HUES48 (cell line): ENCODE data around the gene NARS2.

Experiments used
- H3K27ac ChIP-seq: one replicate; pipeline ENCODE4 v1.7.0; 2013; ENCODE audit warnings: low read depth, low read length, inconsistent platforms
- H3K27me3 ChIP-seq: 2 replicates; pipeline ENCODE4 v1.6.1; 2013; ENCODE audit warnings: mild to moderate bottlenecking, low read length; ENCODE audit not compliant: control insufficient read depth, insufficient read depth
- H3K36me3 ChIP-seq: 2 replicates; pipeline ENCODE4 v1.6.1; 2013; ENCODE audit warnings: low read length; ENCODE audit not compliant: control insufficient read depth, insufficient read depth
- H3K4me1 ChIP-seq: 2 replicates; pipeline ENCODE4 v1.6.1; 2013; ENCODE audit warnings: mild to moderate bottlenecking, low read length; ENCODE audit not compliant: control insufficient read depth, insufficient read depth
- H3K4me3 ChIP-seq: 2 replicates; pipeline ENCODE4 v1.5.1; 2013; ENCODE audit warnings: mild to moderate bottlenecking, low read depth, low read length
- H3K9ac ChIP-seq: 2 replicates; pipeline ENCODE4 v1.6.1; 2013; ENCODE audit warnings: mild to moderate bottlenecking, low read depth, low read length, moderate library complexity
- H3K9me3 ChIP-seq: 2 replicates; pipeline ENCODE4 v1.6.1; 2013; ENCODE audit warnings: low read length; ENCODE audit not compliant: control insufficient read depth, insufficient read depth

NARS2 gene

GRCh38 chr11:78424334-78425270 lies 150.1 kb downstream of the NARS2 start:
- no peak overlapping the region for H3K9ac ChIP-seq
- H3K27ac ChIP-seq, result peak overlapping the region; percentile 68
- H3K4me1 ChIP-seq, result peaks cover 18% of the 10 kb centered on the region

GRCh38 chr11:78423241-78423640 lies 151.4 kb downstream of the NARS2 start:
- H3K9ac ChIP-seq, result no peak overlapping the region

More at GRCh38 chr11:78424334-78425270, 150.1 kb downstream of the NARS2 start:
- Histone ChIP-seq H3K36me3 (no peaks in the 10 kb centered on the region), H3K9me3 (no peaks in the 10 kb centered on the region), H3K4me3 (no peak overlapping the region), H3K27me3 (peaks cover 2% of the 10 kb centered on the region)

GRCh38 chr11:78420796-78421209 lies 153.9 kb downstream of the NARS2 start:
- no peak overlapping the region for H3K27ac ChIP-seq
- H3K9ac ChIP-seq, result no peak overlapping the region
- H3K4me3 ChIP-seq, result no peak overlapping the region

More at GRCh38 chr11:78423241-78423640, 151.4 kb downstream of the NARS2 start:
- no peak overlapping the region for H3K27ac ChIP-seq
- H3K36me3 ChIP-seq, result no peaks in the 10 kb centered on the region
- H3K9me3 ChIP-seq, result no peaks in the 10 kb centered on the region
- H3K4me3 ChIP-seq, result no peak overlapping the region
- H3K4me1 ChIP-seq, result peaks cover 28% of the 10 kb centered on the region
- peaks cover 15% of the 10 kb centered on the region for H3K27me3 ChIP-seq

GRCh38 chr11:78420255-78420764 lies 154.4 kb downstream of the NARS2 start:
- Histone ChIP-seq H3K4me1 (peaks cover 26% of the 10 kb centered on the region), H3K36me3 (no peaks in the 10 kb centered on the region), H3K9ac (no peak overlapping the region), H3K9me3 (no peaks in the 10 kb centered on the region), H3K27me3 (peaks cover 19% of the 10 kb centered on the region), H3K27ac (no peak overlapping the region), H3K4me3 (no peak overlapping the region)

More at GRCh38 chr11:78420796-78421209, 153.9 kb downstream of the NARS2 start:
- peaks cover 16% of the 10 kb centered on the region for H3K27me3 ChIP-seq
- H3K4me1 ChIP-seq, result peaks cover 30% of the 10 kb centered on the region
- H3K36me3 ChIP-seq, result no peaks in the 10 kb centered on the region
- H3K9me3 ChIP-seq, result no peaks in the 10 kb centered on the region

- H3K9me3 ChIP-seq, result no peaks in the 10 kb centered on the region
- H3K4me1 ChIP-seq, result peaks cover 17% of the 10 kb centered on the region
- H3K27ac ChIP-seq, result no peak overlapping the region
- H3K36me3 ChIP-seq, result no peaks in the 10 kb centered on the region
- peak overlapping the region; percentile 69; the same call in 1 of the 2 replicates for H3K4me3 ChIP-seq
- no peak overlapping the region for H3K9ac ChIP-seq
- H3K27me3 ChIP-seq, result peaks cover 20% of the 10 kb centered on the region
These were observed 155.3 kb downstream of the NARS2 start for GRCh38 chr11:78419327-78419726.

GRCh38 chr11:78418584-78419211 lies 156.0 kb downstream of the NARS2 start:
- Histone ChIP-seq H3K4me3 (peak overlapping the region; percentile 69), H3K27me3 (peaks cover 20% of the 10 kb centered on the region), H3K27ac (no peak overlapping the region), H3K4me1 (peaks cover 17% of the 10 kb centered on the region), H3K36me3 (no peaks in the 10 kb centered on the region), H3K9me3 (no peaks in the 10 kb centered on the region), H3K9ac (0 out of 2 replicates have a peak overlapping the region, but pooled peaks have one; percentile 72)

- peaks cover 22% of the 10 kb centered on the region for H3K27me3 ChIP-seq
- H3K36me3 ChIP-seq, result no peaks in the 10 kb centered on the region
- peak overlapping the region; percentile 69 for H3K4me3 ChIP-seq
- peak overlapping the region; percentile 72 for H3K9ac ChIP-seq
- peaks cover 17% of the 10 kb centered on the region for H3K4me1 ChIP-seq
- peak overlapping the region; percentile 54 for H3K27ac ChIP-seq
- H3K9me3 ChIP-seq, result no peaks in the 10 kb centered on the region
These were observed 156.6 kb downstream of the NARS2 start for GRCh38 chr11:78417888-78418583.

GRCh38 chr11:78417175-78417887 lies 157.3 kb downstream of the NARS2 start, which contains the start of gene GAB2:
TSS of gene GAB2 (minus strand) at chr11:78417820. CDS start at chr11:78417720, 100 bp downstream.
- peaks cover 17% of the 10 kb centered on the region for H3K4me1 ChIP-seq
- H3K36me3 ChIP-seq, result no peaks in the 10 kb centered on the region
- H3K9me3 ChIP-seq, result no peaks in the 10 kb centered on the region
- peaks cover 24% of the 10 kb centered on the region for H3K27me3 ChIP-seq
- H3K4me3 ChIP-seq, result peak within 1 kb of the TSS; percentile 69
- peak within 1 kb of the TSS; percentile 72 for H3K9ac ChIP-seq
- peak within 1 kb of the TSS; percentile 81 for H3K27ac ChIP-seq

- peaks cover 24% of the 10 kb centered on the region for H3K27me3 ChIP-seq
- H3K9me3 ChIP-seq, result no peaks in the 10 kb centered on the region
- peak overlapping the region; percentile 69 for H3K4me3 ChIP-seq
- H3K27ac ChIP-seq, result peak overlapping the region; percentile 81
- H3K36me3 ChIP-seq, result no peaks in the 10 kb centered on the region
- peak overlapping the region; percentile 49 for H3K9ac ChIP-seq
- peaks cover 17% of the 10 kb centered on the region for H3K4me1 ChIP-seq
These were observed 158.1 kb downstream of the NARS2 start for GRCh38 chr11:78416285-78417174.
